NCI-H2107 (cell line): ENCODE measurements around the gene ATM.
"Not testable (repeated sequence)": the region's sequence is repeated elsewhere in the genome, so short reads cannot be mapped to it uniquely, and the experiment has no call there.

Experiments used
- DNase-seq: peaks from one replicate; lab custom pipeline; 2025; lab: John Stamatoyannopoulos, UW

ATM gene

GRCh38 chr11:108370315-108370714, 147.4 kb downstream of the ATM start:
- no peak for DNase-seq

- DNase-seq = no peak
Measured at GRCh38 chr11:108370990-108371389, 148.1 kb downstream of the ATM start.

- DNase-seq = not testable (repeated sequence)
Measured at GRCh38 chr11:108373505-108373904, 150.6 kb downstream of the ATM start.

- no peak for DNase-seq
Measured at GRCh38 chr11:108388576-108388975, 165.7 kb downstream of the ATM start.

GRCh38 chr11:108392353-108392752, 169.5 kb downstream of the ATM start:
- no peak for DNase-seq

- DNase-seq = no peak
Measured at GRCh38 chr11:108393046-108393445, 170.2 kb downstream of the ATM start.

GRCh38 chr11:108394744-108395284, 171.9 kb downstream of the ATM start:
- no peak for DNase-seq

GRCh38 chr11:108396672-108397071, 173.8 kb downstream of the ATM start:
- not testable (repeated sequence) for DNase-seq

GRCh38 chr11:108398439-108398838, 175.6 kb downstream of the ATM start:
- no peak for DNase-seq

- no peak for DNase-seq
Measured at GRCh38 chr11:108402241-108402640, 179.4 kb downstream of the ATM start.

- DNase-seq = no peak
Measured at GRCh38 chr11:108403052-108403451, 180.2 kb downstream of the ATM start.

- DNase-seq = no peak
Measured at GRCh38 chr11:108405706-108406105, 182.8 kb downstream of the ATM start.

- DNase-seq = no peak
Measured at GRCh38 chr11:108414958-108415357, 192.1 kb downstream of the ATM start.

- not testable (repeated sequence) for DNase-seq
Measured at GRCh38 chr11:108417551-108417950, 194.7 kb downstream of the ATM start.
